Stimulated activated CD4-positive, alpha-beta T cell treated with anti-CD3 and anti-CD28 coated beads, Interleukin-2, amount 100 ng/mL, for 24 hours (primary cell): Measurements from ENCODE around the gene GRIP1.

ENCODE experiments used
- DNase-seq, 2 donors: peaks; one replicate each; pipeline ENCODE4 v3.0.0-alpha.2; 2020

The GRIP1 gene

DNA sequence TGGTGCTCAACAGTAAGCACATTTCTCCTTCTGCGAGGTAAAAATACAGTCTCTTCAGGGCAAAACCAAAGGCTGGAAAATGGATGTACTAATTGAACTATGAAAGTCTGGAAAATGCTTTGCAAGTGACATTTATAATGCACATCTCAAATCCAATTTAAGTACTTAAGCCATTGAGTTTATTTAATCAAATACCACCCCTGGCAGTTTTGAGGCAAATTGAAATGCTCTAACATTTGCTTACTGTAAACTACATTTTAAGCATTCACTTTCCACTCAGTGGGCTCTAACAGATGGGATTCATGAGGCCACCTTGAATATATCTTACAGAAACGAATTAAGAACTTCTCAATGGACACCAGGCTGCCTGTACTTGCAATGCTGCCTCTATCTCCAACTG is 306.9 kb downstream of the GRIP1 start:
- no peak for DNase-seq

GRCh38 chr12:66367015-66367667 is 311.7 kb downstream of the GRIP1 start:
- no peak for DNase-seq

GRCh38 chr12:66365718-66366490 is 313.0 kb downstream of the GRIP1 start:
- no peak for DNase-seq

DNA sequence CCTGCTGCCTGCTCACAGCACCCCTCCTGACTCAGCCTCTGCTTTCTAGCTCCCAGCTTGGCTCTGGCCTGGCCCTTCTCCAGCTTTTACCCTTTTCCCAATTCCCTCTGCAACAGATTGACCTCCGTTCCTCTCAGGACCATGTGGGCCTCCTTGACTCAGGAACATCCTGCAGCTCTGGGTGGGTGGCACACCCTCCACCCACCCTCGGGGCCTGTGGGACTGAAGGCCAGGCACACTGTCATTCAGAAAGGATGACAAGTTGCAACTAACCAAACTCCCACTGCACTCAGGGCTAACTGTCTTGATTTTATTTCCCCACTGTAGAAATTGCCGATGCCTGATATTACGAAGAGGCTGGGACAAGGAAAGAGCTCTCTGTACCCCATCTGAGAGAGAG is 317.2 kb downstream of the GRIP1 start:
- DNase-seq: no peak

DNA sequence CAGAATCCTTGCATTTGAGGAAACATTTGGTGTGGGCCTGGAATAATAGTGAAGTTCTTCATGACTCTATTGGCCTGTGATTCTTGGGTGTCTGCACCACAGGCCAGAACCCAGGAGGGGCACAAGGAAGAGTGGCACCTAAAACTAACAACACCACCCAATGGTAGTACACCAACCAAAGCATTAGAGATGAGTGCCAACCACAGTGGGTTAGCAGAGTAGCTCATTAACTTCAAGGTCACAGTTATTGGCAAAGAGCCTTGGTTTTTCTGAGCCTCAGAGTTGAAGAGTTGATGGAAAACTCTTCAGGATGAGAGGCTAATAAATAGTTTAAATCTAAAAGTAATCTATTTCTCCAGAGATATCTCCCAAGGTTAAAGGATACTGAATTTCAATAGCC is 319.6 kb downstream of the GRIP1 start:
- no peak for DNase-seq

- no peak for DNase-seq
These were observed 324.6 kb downstream of the GRIP1 start for GRCh38 chr12:66354291-66354690.

- no peak for DNase-seq
These were observed 326.0 kb downstream of the GRIP1 start for GRCh38 chr12:66352899-66353298.

DNA sequence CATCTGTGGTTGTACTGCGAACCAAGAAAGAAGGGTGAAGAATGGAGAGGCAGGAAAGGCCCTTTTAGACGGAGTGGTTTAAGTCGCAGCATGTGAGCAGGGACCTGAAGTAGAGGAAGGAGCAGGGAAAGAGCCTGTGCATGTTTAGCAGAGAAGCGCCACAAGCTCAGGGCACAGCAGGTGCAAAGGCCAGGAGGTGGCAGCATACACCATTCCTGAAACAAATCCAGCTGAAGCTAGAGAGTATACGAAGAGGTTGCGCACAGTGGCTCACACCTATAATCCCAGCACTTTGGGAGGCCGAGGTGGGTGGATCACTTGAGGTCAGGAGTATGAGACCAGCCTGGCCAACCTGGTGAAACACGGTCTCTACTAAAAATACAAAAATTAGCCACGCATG is 326.7 kb downstream of the GRIP1 start:
- peak in 1 of 2 donors; percentile 5 for DNase-seq

GRCh38 chr12:66351301-66351700 is 327.6 kb downstream of the GRIP1 start:
- DNase-seq: no peak

DNA sequence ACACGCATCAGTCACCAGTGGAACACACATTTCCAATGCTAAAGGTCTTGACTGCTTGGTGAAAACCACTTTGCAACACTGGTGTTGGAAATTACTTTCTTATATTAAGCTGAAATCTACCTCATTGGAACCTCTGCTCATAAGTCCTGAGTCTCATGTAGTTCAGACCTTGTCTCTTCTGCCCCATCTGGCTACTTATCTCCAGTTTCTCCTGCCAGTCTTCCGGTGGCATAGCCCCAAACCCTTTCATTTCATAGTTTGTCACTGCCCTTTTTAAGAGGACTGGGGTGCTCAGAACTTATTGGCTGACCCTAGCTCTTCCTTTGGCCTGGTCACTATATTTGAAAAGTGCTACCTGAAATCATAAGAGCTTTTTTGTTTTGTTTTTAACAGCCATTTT is 332.9 kb downstream of the GRIP1 start:
- DNase-seq: no peak

DNA sequence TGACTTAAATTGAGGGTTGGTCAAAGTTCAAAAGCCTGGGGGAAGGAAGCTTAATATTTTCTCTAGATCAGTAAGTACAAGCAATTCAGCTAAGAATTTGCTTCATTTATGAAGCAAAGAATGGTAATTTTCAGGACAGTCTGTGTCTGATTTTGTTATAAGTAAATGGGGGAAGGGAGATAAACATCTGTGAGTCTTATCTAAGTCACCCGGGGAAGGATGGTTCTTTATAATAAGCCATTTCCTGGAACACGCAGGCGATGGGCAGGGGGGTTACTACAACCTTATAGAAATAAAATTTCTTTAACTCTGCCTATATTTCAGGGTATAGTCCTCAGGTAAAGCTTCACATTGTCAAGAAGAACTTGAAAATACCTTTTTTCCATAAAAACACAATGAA is 333.7 kb downstream of the GRIP1 start:
- no peak for DNase-seq

- no peak for DNase-seq
These were observed 337.8 kb downstream of the GRIP1 start for GRCh38 chr12:66341126-66341525.

- DNase-seq: no peak
These were observed 338.7 kb downstream of the GRIP1 start for GRCh38 chr12:66340131-66340530.

DNA sequence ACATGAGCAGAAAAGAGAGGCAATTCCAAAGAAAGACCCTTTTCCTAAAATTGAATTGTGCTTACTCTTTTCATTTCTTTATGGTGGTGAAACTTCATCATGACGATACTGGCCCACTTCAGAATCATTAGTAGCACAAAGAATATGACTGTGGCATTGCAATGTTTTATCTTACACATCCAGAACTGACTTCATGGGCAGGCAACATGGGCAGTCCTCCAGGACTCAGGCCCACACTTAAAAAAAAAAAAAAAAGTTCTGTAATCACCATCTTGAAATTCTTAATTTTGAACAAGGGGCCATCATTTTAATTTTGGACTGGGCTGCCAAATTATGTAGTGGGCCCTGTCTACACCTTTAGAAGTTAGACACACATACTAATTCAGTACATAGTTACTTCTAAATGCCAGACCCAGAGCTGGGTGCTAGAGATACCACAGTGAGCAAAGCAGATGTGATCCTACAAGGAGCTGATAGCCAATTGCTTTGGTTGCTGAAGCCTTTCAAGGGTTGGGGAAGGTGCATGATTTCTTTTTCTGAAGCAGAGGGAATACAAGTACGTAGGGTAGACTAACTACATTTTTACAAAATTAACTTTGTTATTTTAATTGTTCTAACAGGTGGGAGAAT is 341.4 kb downstream of the GRIP1 start:
- DNase-seq: no peak

- no peak for DNase-seq
These were observed 343.1 kb downstream of the GRIP1 start for GRCh38 chr12:66335746-66336145.

DNA sequence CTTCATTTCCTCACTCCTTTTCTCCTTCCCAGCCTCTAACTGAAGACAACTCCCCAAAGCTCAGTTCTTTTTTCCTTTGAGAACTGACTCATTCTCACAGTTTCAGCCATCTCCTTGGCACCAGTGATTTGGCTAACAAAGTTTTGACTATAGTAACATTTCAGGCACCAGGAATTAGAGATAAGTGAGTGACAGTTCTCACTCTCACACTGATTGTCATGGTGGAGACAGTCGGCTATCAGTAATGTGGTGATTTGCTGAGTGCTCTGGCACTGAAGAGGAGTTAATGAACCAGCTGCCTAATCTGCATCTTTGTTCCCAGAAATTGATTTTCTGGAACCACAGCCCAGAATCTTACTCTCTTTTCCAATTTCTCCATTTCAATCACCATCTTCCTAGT is 347.1 kb downstream of the GRIP1 start:
- DNase-seq: no peak

DNA sequence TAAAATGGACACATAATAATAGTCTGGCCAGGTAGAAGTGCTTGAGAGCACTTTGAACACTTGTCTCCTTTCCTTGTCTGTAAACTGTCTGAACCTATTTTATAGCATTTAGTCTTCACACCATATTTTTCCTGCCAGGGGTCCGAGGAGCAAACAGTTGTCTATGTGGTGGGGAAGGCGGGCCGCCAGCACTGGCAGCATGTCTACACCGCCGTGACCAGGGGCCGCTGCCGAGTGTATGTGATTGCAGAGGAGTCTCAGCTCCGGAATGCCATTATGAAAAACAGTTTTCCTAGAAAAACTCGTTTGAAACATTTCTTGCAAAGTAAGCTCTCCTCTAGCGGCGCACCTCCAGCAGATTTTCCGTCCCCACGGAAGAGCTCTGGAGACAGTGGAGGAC is 347.9 kb downstream of the GRIP1 start:
- no peak for DNase-seq

- no peak for DNase-seq
These were observed 348.9 kb downstream of the GRIP1 start for GRCh38 chr12:66329941-66330340.

- DNase-seq: no peak
These were observed 355.9 kb downstream of the GRIP1 start for GRCh38 chr12:66323017-66323416.

- no peak for DNase-seq
These were observed 357.4 kb downstream of the GRIP1 start for GRCh38 chr12:66321435-66321834.

GRCh38 chr12:66320996-66321395 is 357.9 kb downstream of the GRIP1 start:
- DNase-seq: no peak

GRCh38 chr12:66319266-66319954 is 359.5 kb downstream of the GRIP1 start:
- no peak for DNase-seq

GRCh38 chr12:66314278-66314677 is 364.6 kb downstream of the GRIP1 start:
- no peak for DNase-seq

DNA sequence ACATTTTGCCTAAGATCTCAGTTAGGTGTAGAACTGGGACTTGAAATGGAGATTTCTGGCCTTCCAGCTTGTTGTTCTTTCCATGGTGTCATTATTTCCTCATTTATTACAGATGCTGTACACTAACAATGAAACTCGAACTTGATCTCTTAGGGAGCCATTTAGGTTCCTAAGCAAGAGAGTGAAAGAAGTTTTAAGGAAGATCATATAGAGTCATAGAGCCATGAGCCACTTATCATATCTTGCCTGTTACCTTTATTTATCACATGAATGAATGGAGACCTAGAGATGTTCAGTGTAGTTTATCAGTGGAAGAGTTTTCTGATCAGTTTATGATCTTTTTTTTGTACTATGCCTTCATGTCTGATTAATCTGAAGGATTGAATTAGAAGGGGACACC is 366.7 kb downstream of the GRIP1 start:
- DNase-seq: no peak
